Uterus (tissue), 2 donors: Measurements from ENCODE around the gene ACKR3.

Experiments used
- POLR2A ChIP-seq, 2 donors: fragments of 450-650 bp; IDR thresholded peaks; one replicate each; pipeline ENCODE4 v1.6.1; 2016; ENCODE audit warnings: antibody characterized with exemption in 2 of 2, mild to moderate bottlenecking in 1 of 2, moderate library complexity in 1 of 2
- TF ChIP-seq, protein P1 (sequence below), 4 experiments: fragments of 200-600 bp in 2 of 4; fragments of 450-650 bp in 2 of 4; sonication (generic) in 2 of 4; IDR thresholded peaks; one replicate each; pipeline ENCODE4 v1.5.1; 2016 to 2019; ENCODE audit warnings: antibody characterized with exemption in 4 of 4, mild to moderate bottlenecking in 2 of 4, moderate library complexity in 1 of 4

DNA sequence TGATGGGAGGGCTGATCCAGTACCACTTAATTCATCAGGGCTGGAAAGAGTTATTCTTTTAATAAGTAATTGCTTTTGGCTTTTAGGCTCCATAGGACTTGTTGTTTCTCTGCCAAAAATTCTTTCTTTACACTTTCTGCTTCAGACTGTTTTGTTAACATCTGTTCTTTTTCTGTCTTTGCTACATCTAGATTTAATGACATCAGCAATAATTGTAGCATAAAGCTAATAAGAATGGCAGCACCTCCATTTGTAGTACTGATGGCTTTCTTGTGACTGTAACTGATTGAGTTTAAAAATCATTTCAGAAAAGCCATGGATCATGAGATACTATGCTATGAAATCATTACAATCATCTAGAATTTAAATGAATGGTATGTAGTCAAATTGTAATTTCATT lies 46.4 kb upstream of the ACKR3 start:
- TF ChIP-seq POLR2A (IDR thresholded peaks at IDR 0.05), result no peak
- TF ChIP-seq, protein P1, sequence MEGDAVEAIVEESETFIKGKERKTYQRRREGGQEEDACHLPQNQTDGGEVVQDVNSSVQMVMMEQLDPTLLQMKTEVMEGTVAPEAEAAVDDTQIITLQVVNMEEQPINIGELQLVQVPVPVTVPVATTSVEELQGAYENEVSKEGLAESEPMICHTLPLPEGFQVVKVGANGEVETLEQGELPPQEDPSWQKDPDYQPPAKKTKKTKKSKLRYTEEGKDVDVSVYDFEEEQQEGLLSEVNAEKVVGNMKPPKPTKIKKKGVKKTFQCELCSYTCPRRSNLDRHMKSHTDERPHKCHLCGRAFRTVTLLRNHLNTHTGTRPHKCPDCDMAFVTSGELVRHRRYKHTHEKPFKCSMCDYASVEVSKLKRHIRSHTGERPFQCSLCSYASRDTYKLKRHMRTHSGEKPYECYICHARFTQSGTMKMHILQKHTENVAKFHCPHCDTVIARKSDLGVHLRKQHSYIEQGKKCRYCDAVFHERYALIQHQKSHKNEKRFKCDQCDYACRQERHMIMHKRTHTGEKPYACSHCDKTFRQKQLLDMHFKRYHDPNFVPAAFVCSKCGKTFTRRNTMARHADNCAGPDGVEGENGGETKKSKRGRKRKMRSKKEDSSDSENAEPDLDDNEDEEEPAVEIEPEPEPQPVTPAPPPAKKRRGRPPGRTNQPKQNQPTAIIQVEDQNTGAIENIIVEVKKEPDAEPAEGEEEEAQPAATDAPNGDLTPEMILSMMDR (IDR thresholded peaks at IDR 0.05), result no peak
